ENCODE results near the gene ZNF85. TPM values are rescaled to one million over a fixed set of nuclear protein-coding genes. Genes with fewer than 3 reads are reported as not detected.
"Not testable (repeated sequence)": the region's sequence is repeated elsewhere in the genome, so short reads cannot be mapped to it uniquely, and the experiment has no call there.

Gene ZNF85
- total RNA-seq, 4 donors from 2014 or later, result 1.6 to 3.6 (median 2.6) TPM

DNA sequence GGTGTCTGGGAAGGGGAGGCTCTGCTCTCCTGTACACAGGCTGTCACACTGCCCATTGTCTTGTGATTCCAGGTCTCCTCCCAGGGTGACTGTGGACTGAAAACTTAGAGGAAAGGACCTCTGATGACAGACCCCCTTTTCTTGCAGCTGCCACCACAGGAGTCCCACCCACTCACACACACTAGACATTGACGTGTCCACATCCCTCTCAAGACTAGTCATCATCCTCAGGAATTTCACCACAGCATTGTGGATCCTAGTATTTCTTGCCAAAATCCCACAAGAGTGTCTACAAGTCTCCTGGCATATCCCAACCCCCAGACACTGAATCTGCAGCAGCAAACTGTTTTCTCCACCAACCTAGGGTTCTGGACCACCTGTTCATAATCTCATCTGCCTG lies 5.3 kb downstream of the ZNF85 start:
- Histone ChIP-seq H3K36me3 (peaks cover 0 to 10% (median 0%) of the 10 kb centered on the region in 3 donors), H3K9me3 (peaks cover 0 to 6% (median 0%) of the 10 kb centered on the region in 3 donors), H3K27ac (no peak overlapping the region), H3K4me3 (no peak overlapping the region), H3K4me1 (peaks cover 0 to 10% (median 0%) of the 10 kb centered on the region in 3 donors), H3K27me3 (no peaks in the 10 kb centered on the region)
- no peak for DNase-seq
- WGBS, 2 donors, result 67 to 83% methylated on average over 1 of the region's 1 CpG
- intact Hi-C loops (cut with DNase I), result no loop called here
- no peak for TF ChIP-seq POLR2A (IDR thresholded peaks at IDR 0.05)
- TF ChIP-seq, protein P1, sequence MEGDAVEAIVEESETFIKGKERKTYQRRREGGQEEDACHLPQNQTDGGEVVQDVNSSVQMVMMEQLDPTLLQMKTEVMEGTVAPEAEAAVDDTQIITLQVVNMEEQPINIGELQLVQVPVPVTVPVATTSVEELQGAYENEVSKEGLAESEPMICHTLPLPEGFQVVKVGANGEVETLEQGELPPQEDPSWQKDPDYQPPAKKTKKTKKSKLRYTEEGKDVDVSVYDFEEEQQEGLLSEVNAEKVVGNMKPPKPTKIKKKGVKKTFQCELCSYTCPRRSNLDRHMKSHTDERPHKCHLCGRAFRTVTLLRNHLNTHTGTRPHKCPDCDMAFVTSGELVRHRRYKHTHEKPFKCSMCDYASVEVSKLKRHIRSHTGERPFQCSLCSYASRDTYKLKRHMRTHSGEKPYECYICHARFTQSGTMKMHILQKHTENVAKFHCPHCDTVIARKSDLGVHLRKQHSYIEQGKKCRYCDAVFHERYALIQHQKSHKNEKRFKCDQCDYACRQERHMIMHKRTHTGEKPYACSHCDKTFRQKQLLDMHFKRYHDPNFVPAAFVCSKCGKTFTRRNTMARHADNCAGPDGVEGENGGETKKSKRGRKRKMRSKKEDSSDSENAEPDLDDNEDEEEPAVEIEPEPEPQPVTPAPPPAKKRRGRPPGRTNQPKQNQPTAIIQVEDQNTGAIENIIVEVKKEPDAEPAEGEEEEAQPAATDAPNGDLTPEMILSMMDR (IDR thresholded peaks at IDR 0.05), result no peak

DNA sequence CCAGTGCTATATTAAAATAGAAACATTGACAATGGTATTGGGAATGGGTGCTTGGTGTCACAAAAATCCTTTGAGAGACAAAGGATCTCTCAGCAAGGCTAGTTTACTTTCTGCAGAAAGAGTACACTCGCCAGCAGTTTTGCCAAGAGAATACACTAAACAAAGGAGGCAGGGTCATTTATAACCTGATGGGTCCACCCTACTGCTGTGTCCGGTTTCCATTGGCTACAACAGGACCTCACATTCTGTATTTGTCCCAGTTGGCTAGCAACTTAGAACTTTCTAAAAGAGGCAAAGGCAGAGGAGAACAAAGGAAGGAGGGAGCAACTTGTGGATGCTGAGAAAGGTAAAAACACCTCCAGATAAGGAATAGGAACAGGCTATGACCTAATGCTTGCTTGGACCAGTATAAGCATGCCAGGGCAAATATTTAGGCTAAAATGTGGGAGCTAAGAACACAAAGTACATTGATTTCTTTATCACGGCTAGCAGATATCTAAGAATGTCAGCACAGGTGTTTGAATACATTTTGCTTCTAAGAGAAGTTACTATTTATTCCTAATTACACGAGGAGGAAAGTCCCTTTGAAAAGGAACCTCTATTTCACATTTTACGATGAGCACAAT lies 13.4 kb downstream of the ZNF85 start:
- DNase-seq; H3K27ac ChIP-seq; H3K27me3 ChIP-seq; H3K4me1 ChIP-seq; H3K4me3 ChIP-seq; intact Hi-C loops (cut with DNase I): not testable (repeated sequence)
- Histone ChIP-seq H3K9me3 (peaks cover 0 to 31% (median 0%) of the 10 kb centered on the region in 3 donors), H3K36me3 (peaks cover 0 to 59% (median 0%) of the 10 kb centered on the region in 3 donors)
- WGBS, 2 donors, result 63 to 85% methylated on average over 5 of the region's 5 CpGs

DNA sequence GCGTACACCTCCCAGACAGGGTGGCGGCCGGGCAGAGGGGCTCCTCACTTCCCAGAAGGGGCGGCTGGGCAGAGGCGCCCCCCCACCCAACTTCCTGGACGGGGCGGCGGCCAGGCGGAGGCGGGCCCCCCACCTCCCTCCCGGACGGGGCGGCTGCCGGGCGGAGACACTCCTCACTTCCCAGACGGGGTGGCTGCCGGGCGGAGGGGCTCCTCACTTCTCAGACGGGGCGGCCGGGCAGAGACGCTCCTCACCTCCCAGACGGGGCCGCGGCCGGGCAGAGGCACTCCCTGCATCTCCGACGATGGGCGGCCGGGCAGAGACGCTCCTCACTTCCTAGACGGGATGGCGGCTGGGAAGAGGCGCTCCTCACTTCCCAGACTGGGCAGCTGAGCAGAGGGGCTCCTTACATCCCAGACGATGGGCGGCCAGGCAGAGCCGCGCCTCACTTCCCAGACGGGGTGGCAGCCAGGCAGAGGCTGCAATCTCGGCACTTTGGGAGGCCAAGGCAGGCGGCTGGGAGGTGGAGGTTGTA lies 29.6 kb downstream of the ZNF85 start:
- intact Hi-C loops (cut with DNase I); H3K27ac ChIP-seq; H3K4me1 ChIP-seq; H3K27me3 ChIP-seq; H3K4me3 ChIP-seq; DNase-seq: not testable (repeated sequence)
- H3K36me3 ChIP-seq, result peaks cover 0 to 12% (median 0%) of the 10 kb centered on the region in 3 donors
- WGBS, 2 donors, result no CpG with 5 or more reads among the region's 41 CpGs
- peaks cover 7 to 51% (median 27%) of the 10 kb centered on the region in 3 donors for H3K9me3 ChIP-seq

DNA sequence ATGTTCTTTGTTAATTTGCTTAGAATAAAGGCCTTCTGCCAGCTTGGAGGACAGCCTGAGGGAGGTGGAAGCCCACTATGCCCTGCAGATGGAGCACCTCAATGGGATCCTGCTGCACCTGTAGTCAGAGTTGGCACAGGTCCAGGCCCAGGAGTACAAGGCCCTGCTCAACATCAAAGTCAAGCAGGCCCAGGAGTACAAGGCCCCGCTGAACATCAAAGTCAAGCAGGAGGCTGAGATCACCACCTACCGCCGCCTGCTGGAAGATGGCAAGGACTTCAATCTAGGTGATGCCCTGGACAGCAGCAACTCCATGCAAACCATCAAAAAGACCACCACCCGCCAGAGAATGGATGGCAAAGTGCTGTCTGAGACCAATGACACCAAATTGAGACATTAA lies 41.7 kb downstream of the ZNF85 start:
- Histone ChIP-seq H3K4me3 (no peak overlapping the region), H3K36me3 (no peaks in the 10 kb centered on the region), H3K4me1 (no peaks in the 10 kb centered on the region), H3K9me3 (no peaks in the 10 kb centered on the region), H3K27ac (no peak overlapping the region), H3K27me3 (no peaks in the 10 kb centered on the region)
- TF ChIP-seq, protein P1 (IDR thresholded peaks at IDR 0.05), result no peak
- no peak for TF ChIP-seq POLR2A (IDR thresholded peaks at IDR 0.05)
- intact Hi-C loops (cut with DNase I), result no loop called here
- no peak for DNase-seq
- 25 to 80% methylated on average over 1 to 4 of the region's 4 CpGs for WGBS, 2 donors

DNA sequence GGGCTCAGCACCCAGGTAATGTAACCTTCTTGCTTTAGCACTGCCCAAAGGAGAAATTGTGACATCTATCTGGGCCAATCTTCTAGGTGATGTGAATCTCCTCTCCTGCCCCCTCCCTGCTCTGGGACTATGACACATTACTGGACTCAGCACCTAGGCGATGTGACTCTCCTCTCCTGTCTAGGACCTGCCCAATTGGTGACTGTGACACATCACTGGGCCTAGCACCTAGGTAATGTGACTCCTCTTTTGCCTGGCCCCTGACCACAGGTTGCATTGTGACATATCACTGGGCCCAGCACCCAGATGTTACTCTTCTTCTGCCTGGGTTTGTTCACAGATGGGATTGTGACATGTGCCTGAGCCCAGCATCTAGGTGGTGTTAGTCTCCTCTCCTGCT lies 45.0 kb downstream of the ZNF85 start:
- WGBS, 2 donors, result 57 to 90% methylated on average over 1 of the region's 1 CpG
- Histone ChIP-seq H3K27me3 (no peaks in the 10 kb centered on the region), H3K4me3 (no peak overlapping the region), H3K4me1 (no peaks in the 10 kb centered on the region), H3K27ac (no peak overlapping the region), H3K36me3 (no peaks in the 10 kb centered on the region), H3K9me3 (no peaks in the 10 kb centered on the region)
- intact Hi-C loops (cut with DNase I), result no loop called here
- TF ChIP-seq, protein P1 (IDR thresholded peaks at IDR 0.05), result no peak
- TF ChIP-seq POLR2A (IDR thresholded peaks at IDR 0.05), result no peak
- no peak for DNase-seq

DNA sequence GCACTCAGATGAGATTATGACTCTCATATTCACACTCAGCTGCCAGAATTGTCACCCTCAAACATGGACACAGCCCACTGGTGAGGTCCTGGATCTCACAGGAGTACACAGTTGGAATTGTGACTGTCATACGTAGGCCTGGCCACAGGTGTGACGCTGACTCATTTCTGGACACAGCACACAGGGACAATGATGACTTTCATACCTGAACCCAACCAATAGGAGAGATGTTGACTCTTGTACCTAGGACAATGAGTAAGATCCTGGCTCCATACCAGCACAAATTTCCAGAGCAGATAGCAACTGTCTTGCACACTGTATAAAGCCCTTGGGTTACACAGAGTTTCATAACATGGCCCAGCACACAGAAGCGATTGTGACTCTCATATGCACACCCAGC lies 46.4 kb downstream of the ZNF85 start:
- WGBS, 2 donors, result 69 to 100% methylated on average over 1 to 2 of the region's 3 CpGs
- TF ChIP-seq, protein P1 (IDR thresholded peaks at IDR 0.05), result no peak
- TF ChIP-seq POLR2A (IDR thresholded peaks at IDR 0.05), result no peak
- H3K27me3 ChIP-seq, result no peaks in the 10 kb centered on the region
- DNase-seq, result no peak
- H3K9me3 ChIP-seq, result no peaks in the 10 kb centered on the region
- intact Hi-C loops (cut with DNase I), result no loop called here
- H3K27ac ChIP-seq, result no peak overlapping the region
- no peaks in the 10 kb centered on the region for H3K4me1 ChIP-seq
- no peaks in the 10 kb centered on the region for H3K36me3 ChIP-seq
- H3K4me3 ChIP-seq, result no peak overlapping the region

Data from esophagus squamous epithelium (tissue), 5 donors.